ENCODE measurements around the gene SOX13. TPM values are rescaled to one million over a fixed set of nuclear protein-coding genes. Genes with fewer than 3 reads are reported as not detected.
"Not testable (repeated sequence)": the region's sequence is repeated elsewhere in the genome, so short reads cannot be mapped to it uniquely, and the experiment has no call there.

Gene SOX13
- total RNA-seq, 1 donor from 2014 or later = 4.7 TPM

- no peaks in the 10 kb centered on the region for H3K27me3 ChIP-seq (ENCODE audit: control insufficient read depth in 3 of 3, insufficient read depth in 3 of 3, low read length in 3 of 3)
- no peaks in the 10 kb centered on the region for H3K36me3 ChIP-seq (ENCODE audit: control insufficient read depth in 3 of 3, insufficient read depth in 3 of 3, low read length in 3 of 3)
- peak overlapping the region in 1 of 3 donors; percentile 8 for H3K9ac ChIP-seq (ENCODE audit: low read depth in 1 of 3, low read length in 3 of 3)
- H3K27ac ChIP-seq (ENCODE audit: low read depth, low read length) = peak overlapping the region; percentile 54
- H3K4me3 ChIP-seq (ENCODE audit: low read length in 3 of 3) = peak overlapping the region in 1 of 3 donors; percentile 35
- peaks cover 5 to 27% (median 6%) of the 10 kb centered on the region in 3 donors for H3K4me1 ChIP-seq (ENCODE audit: control insufficient read depth in 3 of 3, insufficient read depth in 3 of 3, low read length in 3 of 3)
- H3K9me3 ChIP-seq (ENCODE audit: control insufficient read depth in 3 of 3, low read length in 3 of 3) = no peaks in the 10 kb centered on the region
These were observed 31.0 kb upstream of the SOX13 start for GRCh38 chr1:204041803-204042505.

- Histone ChIP-seq H3K9me3 (ENCODE audit: control insufficient read depth in 3 of 3, low read length in 3 of 3) (no peaks in the 10 kb centered on the region), H3K4me1 (ENCODE audit: control insufficient read depth in 3 of 3, insufficient read depth in 3 of 3, low read length in 3 of 3) (peaks cover 5 to 27% (median 6%) of the 10 kb centered on the region in 3 donors), H3K9ac (ENCODE audit: low read depth in 1 of 3, low read length in 3 of 3) (no peak overlapping the region), H3K4me3 (ENCODE audit: low read length in 3 of 3) (no peak overlapping the region), H3K27ac (ENCODE audit: low read depth, low read length) (no peak overlapping the region), H3K27me3 (ENCODE audit: control insufficient read depth in 3 of 3, insufficient read depth in 3 of 3, low read length in 3 of 3) (no peaks in the 10 kb centered on the region), H3K36me3 (ENCODE audit: control insufficient read depth in 3 of 3, insufficient read depth in 3 of 3, low read length in 3 of 3) (no peaks in the 10 kb centered on the region)
These were observed 30.4 kb upstream of the SOX13 start for GRCh38 chr1:204042516-204042915.

GRCh38 chr1:204043680-204044079 is 29.2 kb upstream of the SOX13 start:
- Histone ChIP-seq H3K27ac (ENCODE audit: low read depth, low read length) (no peak overlapping the region), H3K9ac (ENCODE audit: low read depth in 1 of 3, low read length in 3 of 3) (no peak overlapping the region), H3K36me3 (ENCODE audit: control insufficient read depth in 3 of 3, insufficient read depth in 3 of 3, low read length in 3 of 3) (no peaks in the 10 kb centered on the region), H3K4me3 (ENCODE audit: low read length in 3 of 3) (no peak overlapping the region), H3K4me1 (ENCODE audit: control insufficient read depth in 3 of 3, insufficient read depth in 3 of 3, low read length in 3 of 3) (peaks cover 5 to 27% (median 6%) of the 10 kb centered on the region in 3 donors), H3K27me3 (ENCODE audit: control insufficient read depth in 3 of 3, insufficient read depth in 3 of 3, low read length in 3 of 3) (no peaks in the 10 kb centered on the region), H3K9me3 (ENCODE audit: control insufficient read depth in 3 of 3, low read length in 3 of 3) (no peaks in the 10 kb centered on the region)

- Histone ChIP-seq H3K4me3 (ENCODE audit: low read length in 3 of 3) (no peak overlapping the region), H3K9ac (ENCODE audit: low read depth in 1 of 3, low read length in 3 of 3) (no peak overlapping the region), H3K27me3 (ENCODE audit: control insufficient read depth in 3 of 3, insufficient read depth in 3 of 3, low read length in 3 of 3) (no peaks in the 10 kb centered on the region), H3K4me1 (ENCODE audit: control insufficient read depth in 3 of 3, insufficient read depth in 3 of 3, low read length in 3 of 3) (peaks cover 5 to 27% (median 6%) of the 10 kb centered on the region in 3 donors), H3K27ac (ENCODE audit: low read depth, low read length) (no peak overlapping the region), H3K9me3 (ENCODE audit: control insufficient read depth in 3 of 3, low read length in 3 of 3) (no peaks in the 10 kb centered on the region), H3K36me3 (ENCODE audit: control insufficient read depth in 3 of 3, insufficient read depth in 3 of 3, low read length in 3 of 3) (no peaks in the 10 kb centered on the region)
These were observed 28.5 kb upstream of the SOX13 start for GRCh38 chr1:204044448-204044847.

- Histone ChIP-seq H3K9ac (ENCODE audit: low read depth in 1 of 3, low read length in 3 of 3) (no peak overlapping the region), H3K36me3 (ENCODE audit: control insufficient read depth in 3 of 3, insufficient read depth in 3 of 3, low read length in 3 of 3) (no peaks in the 10 kb centered on the region), H3K27me3 (ENCODE audit: control insufficient read depth in 3 of 3, insufficient read depth in 3 of 3, low read length in 3 of 3) (no peaks in the 10 kb centered on the region), H3K4me1 (ENCODE audit: control insufficient read depth in 3 of 3, insufficient read depth in 3 of 3, low read length in 3 of 3) (peaks cover 5 to 27% (median 6%) of the 10 kb centered on the region in 3 donors), H3K4me3 (ENCODE audit: low read length in 3 of 3) (no peak overlapping the region), H3K9me3 (ENCODE audit: control insufficient read depth in 3 of 3, low read length in 3 of 3) (no peaks in the 10 kb centered on the region), H3K27ac (ENCODE audit: low read depth, low read length) (no peak overlapping the region)
These were observed 27.5 kb upstream of the SOX13 start for GRCh38 chr1:204045430-204045829.

- no peak overlapping the region for H3K27ac ChIP-seq (ENCODE audit: low read depth, low read length)
These were observed 26.6 kb upstream of the SOX13 start for GRCh38 chr1:204046346-204046745.

GRCh38 chr1:204048796-204049195 is 24.1 kb upstream of the SOX13 start:
- H3K36me3 ChIP-seq (ENCODE audit: control insufficient read depth in 3 of 3, insufficient read depth in 3 of 3, low read length in 3 of 3); H3K4me3 ChIP-seq (ENCODE audit: low read length in 3 of 3); H3K27ac ChIP-seq (ENCODE audit: low read depth, low read length); H3K4me1 ChIP-seq (ENCODE audit: control insufficient read depth in 3 of 3, insufficient read depth in 3 of 3, low read length in 3 of 3); H3K27me3 ChIP-seq (ENCODE audit: control insufficient read depth in 3 of 3, insufficient read depth in 3 of 3, low read length in 3 of 3); H3K9ac ChIP-seq (ENCODE audit: low read depth in 1 of 3, low read length in 3 of 3); H3K9me3 ChIP-seq (ENCODE audit: control insufficient read depth in 3 of 3, low read length in 3 of 3): not testable (repeated sequence)

More at GRCh38 chr1:204046346-204046745, 26.6 kb upstream of the SOX13 start:
- H3K4me1 ChIP-seq (ENCODE audit: control insufficient read depth in 3 of 3, insufficient read depth in 3 of 3, low read length in 3 of 3) = peaks cover 2 to 21% (median 6%) of the 10 kb centered on the region in 3 donors
- H3K27me3 ChIP-seq (ENCODE audit: control insufficient read depth in 3 of 3, insufficient read depth in 3 of 3, low read length in 3 of 3) = no peaks in the 10 kb centered on the region
- H3K4me3 ChIP-seq (ENCODE audit: low read length in 3 of 3) = no peak overlapping the region
- H3K9me3 ChIP-seq (ENCODE audit: control insufficient read depth in 3 of 3, low read length in 3 of 3) = no peaks in the 10 kb centered on the region
- no peaks in the 10 kb centered on the region for H3K36me3 ChIP-seq (ENCODE audit: control insufficient read depth in 3 of 3, insufficient read depth in 3 of 3, low read length in 3 of 3)
- no peak overlapping the region for H3K9ac ChIP-seq (ENCODE audit: low read depth in 1 of 3, low read length in 3 of 3)

- Histone ChIP-seq H3K4me1 (ENCODE audit: control insufficient read depth in 3 of 3, insufficient read depth in 3 of 3, low read length in 3 of 3) (no peaks in the 10 kb centered on the region), H3K9ac (ENCODE audit: low read depth in 1 of 3, low read length in 3 of 3) (no peak overlapping the region), H3K27me3 (ENCODE audit: control insufficient read depth in 3 of 3, insufficient read depth in 3 of 3, low read length in 3 of 3) (no peaks in the 10 kb centered on the region), H3K36me3 (ENCODE audit: control insufficient read depth in 3 of 3, insufficient read depth in 3 of 3, low read length in 3 of 3) (no peaks in the 10 kb centered on the region), H3K4me3 (ENCODE audit: low read length in 3 of 3) (no peak overlapping the region), H3K9me3 (ENCODE audit: control insufficient read depth in 3 of 3, low read length in 3 of 3) (no peaks in the 10 kb centered on the region), H3K27ac (ENCODE audit: low read depth, low read length) (no peak overlapping the region)
These were observed 21.7 kb upstream of the SOX13 start for GRCh38 chr1:204051258-204051657.

- Histone ChIP-seq H3K9me3 (ENCODE audit: control insufficient read depth in 3 of 3, low read length in 3 of 3) (no peaks in the 10 kb centered on the region), H3K36me3 (ENCODE audit: control insufficient read depth in 3 of 3, insufficient read depth in 3 of 3, low read length in 3 of 3) (no peaks in the 10 kb centered on the region), H3K27me3 (ENCODE audit: control insufficient read depth in 3 of 3, insufficient read depth in 3 of 3, low read length in 3 of 3) (no peaks in the 10 kb centered on the region), H3K27ac (ENCODE audit: low read depth, low read length) (no peak overlapping the region), H3K4me1 (ENCODE audit: control insufficient read depth in 3 of 3, insufficient read depth in 3 of 3, low read length in 3 of 3) (no peaks in the 10 kb centered on the region), H3K9ac (ENCODE audit: low read depth in 1 of 3, low read length in 3 of 3) (no peak overlapping the region), H3K4me3 (ENCODE audit: low read length in 3 of 3) (no peak overlapping the region)
These were observed 21.2 kb upstream of the SOX13 start for GRCh38 chr1:204051718-204052117.

- Histone ChIP-seq H3K4me1 (ENCODE audit: control insufficient read depth in 3 of 3, insufficient read depth in 3 of 3, low read length in 3 of 3) (no peaks in the 10 kb centered on the region), H3K27ac (ENCODE audit: low read depth, low read length) (no peak overlapping the region), H3K4me3 (ENCODE audit: low read length in 3 of 3) (no peak overlapping the region), H3K9ac (ENCODE audit: low read depth in 1 of 3, low read length in 3 of 3) (no peak overlapping the region), H3K27me3 (ENCODE audit: control insufficient read depth in 3 of 3, insufficient read depth in 3 of 3, low read length in 3 of 3) (no peaks in the 10 kb centered on the region), H3K9me3 (ENCODE audit: control insufficient read depth in 3 of 3, low read length in 3 of 3) (no peaks in the 10 kb centered on the region), H3K36me3 (ENCODE audit: control insufficient read depth in 3 of 3, insufficient read depth in 3 of 3, low read length in 3 of 3) (no peaks in the 10 kb centered on the region)
These were observed 19.0 kb upstream of the SOX13 start for GRCh38 chr1:204053893-204054292.

Measured in skeletal muscle tissue (tissue), 4 donors.